DND-41 (cell line): ENCODE data around the gene PALD1.

ENCODE experiments used
- ATAC-seq: fragments of 200-7000 bp; cut with Tn5 transposase; 3 replicates; pipeline ENCODE4 v1.9.1; 2021; ENCODE audit warnings: low read depth; ENCODE audit not compliant: insufficient read depth
- DNase-seq: peaks from one replicate; pipeline ENCODE4 v3.0.0-alpha.2; 2020
- H2AFZ ChIP-seq: 2 replicates; pipeline ENCODE4 v1.6.0; 2012; ENCODE audit warnings: low read depth, low read length
- H3K27ac ChIP-seq: 2 replicates; pipeline ENCODE4 v1.5.1; 2012; ENCODE audit warnings: low read length, inconsistent platforms
- H3K27me3 ChIP-seq: fragments of 200-600 bp; sonication (generic); 2 replicates; pipeline ENCODE4 v1.6.0; 2012; ENCODE audit warnings: low read length, mild to moderate bottlenecking, inconsistent platforms; ENCODE audit not compliant: insufficient read depth, poor library complexity
- H3K36me3 ChIP-seq: 2 replicates; pipeline ENCODE4 v1.5.1; 2012; ENCODE audit warnings: low read length, inconsistent platforms; ENCODE audit not compliant: insufficient read depth
- H3K4me1 ChIP-seq: 2 replicates; pipeline ENCODE4 v1.5.1; 2012; ENCODE audit warnings: mild to moderate bottlenecking, low read length; ENCODE audit not compliant: insufficient read depth
- H3K4me2 ChIP-seq: 2 replicates; pipeline ENCODE4 v1.6.0; 2012; ENCODE audit warnings: mild to moderate bottlenecking, moderate library complexity, low read length, inconsistent platforms; ENCODE audit not compliant: insufficient read depth
- H3K4me3 ChIP-seq, 2 experiments: fragments of 200-600 bp in 1 of 2; shearing (Covaris generic) in 1 of 2; 2 replicates each; pipeline ENCODE4 v1.5.1; 2012 to 2016; ENCODE audit warnings: inconsistent platforms in 2 of 2, low read length in 2 of 2, mild to moderate bottlenecking in 2 of 2, low read depth in 1 of 2, moderate library complexity in 1 of 2
- H3K79me2 ChIP-seq: 2 replicates; pipeline ENCODE4 v1.6.0; 2012; ENCODE audit warnings: low read length, inconsistent platforms; ENCODE audit not compliant: insufficient read depth
- H3K9ac ChIP-seq: 2 replicates; pipeline ENCODE4 v1.6.0; 2012; ENCODE audit warnings: low read depth, mild to moderate bottlenecking, inconsistent platforms, low read length, moderate library complexity
- H3K9me3 ChIP-seq: 2 replicates; pipeline ENCODE4 v1.5.1; 2012; ENCODE audit warnings: low read length, moderate library complexity, mild to moderate bottlenecking, inconsistent platforms; ENCODE audit not compliant: insufficient read depth, severe bottlenecking
- H4K20me1 ChIP-seq: 2 replicates; pipeline ENCODE4 v1.6.0; 2012; ENCODE audit warnings: low read length; ENCODE audit not compliant: insufficient read depth
- CTCF ChIP-seq: IDR thresholded peaks from 2 replicates; pipeline ENCODE4 v1.5.1; 2012; ENCODE audit warnings: borderline replicate concordance, low read length, moderate library complexity, mild to moderate bottlenecking; ENCODE audit not compliant: poor library complexity, severe bottlenecking; ENCODE audit errors: extremely low read depth
- EZH2 ChIP-seq: IDR thresholded peaks from 3 replicates; pipeline ENCODE4 v1.6.1; 2012; ENCODE audit warnings: borderline replicate concordance, low read depth, mild to moderate bottlenecking, moderate library complexity, low read length, inconsistent platforms; ENCODE audit not compliant: severe bottlenecking

Gene PALD1

GRCh38 chr10:70441895-70442309 lies 36.7 kb upstream of the PALD1 start:
- Histone ChIP-seq H4K20me1 (no peaks in the 10 kb centered on the region; the same call in 1 of the 2 replicates), H3K4me3 (no peak overlapping the region), H3K9ac (no peak overlapping the region), H3K27ac (no peak overlapping the region), H3K4me1 (no peaks in the 10 kb centered on the region), H3K36me3 (no peaks in the 10 kb centered on the region), H3K9me3 (no peaks in the 10 kb centered on the region), H2AFZ (no peak overlapping the region), H3K4me2 (no peak overlapping the region), H3K27me3 (no peaks in the 10 kb centered on the region), H3K79me2 (no peaks in the 10 kb centered on the region)
- TF ChIP-seq CTCF (no peak), EZH2 (no peak)
- no peak for ATAC-seq
- DNase-seq: no peak

GRCh38 chr10:70442332-70442988 lies 36.1 kb upstream of the PALD1 start:
- no peak overlapping the region for H3K4me2 ChIP-seq
- H2AFZ ChIP-seq: no peak overlapping the region
- no peaks in the 10 kb centered on the region for H3K27me3 ChIP-seq
- no peak overlapping the region for H3K9ac ChIP-seq
- H3K36me3 ChIP-seq: no peaks in the 10 kb centered on the region
- H3K79me2 ChIP-seq: no peaks in the 10 kb centered on the region
- H3K4me3 ChIP-seq: no peak overlapping the region
- H3K4me1 ChIP-seq: no peaks in the 10 kb centered on the region
- H3K27ac ChIP-seq: no peak overlapping the region
- DNase-seq (no peak), ATAC-seq (no peak)
- TF ChIP-seq CTCF (no peak), EZH2 (no peak)
- H4K20me1 ChIP-seq: no peaks in the 10 kb centered on the region; the same call in 1 of the 2 replicates
- no peaks in the 10 kb centered on the region for H3K9me3 ChIP-seq

- H3K27me3 ChIP-seq: no peaks in the 10 kb centered on the region
- DNase-seq (no peak), ATAC-seq (no peak)
- H4K20me1 ChIP-seq: no peaks in the 10 kb centered on the region; the same call in 1 of the 2 replicates
- H3K36me3 ChIP-seq: no peaks in the 10 kb centered on the region
- H3K27ac ChIP-seq: no peak overlapping the region
- no peak overlapping the region for H3K9ac ChIP-seq
- H3K79me2 ChIP-seq: no peaks in the 10 kb centered on the region
- H3K4me2 ChIP-seq: no peak overlapping the region
- H2AFZ ChIP-seq: no peak overlapping the region
- TF ChIP-seq CTCF (no peak), EZH2 (no peak)
- no peaks in the 10 kb centered on the region for H3K4me1 ChIP-seq
- no peak overlapping the region for H3K4me3 ChIP-seq
- H3K9me3 ChIP-seq: no peaks in the 10 kb centered on the region
Measured at GRCh38 chr10:70444744-70445143, 33.8 kb upstream of the PALD1 start.
